GM19025 (cell line): ENCODE results near the gene B4GALT5.
"Not testable (repeated sequence)": the region's sequence is repeated elsewhere in the genome, so short reads cannot be mapped to it uniquely, and the experiment has no call there.

ENCODE experiments used
- ATAC-seq: cut with Tn5 transposase; IDR thresholded peaks from one replicate; pipeline ENCODE4 v1.9.1; 2021; ENCODE audit warnings: mild to moderate bottlenecking, low read depth, moderate library complexity; ENCODE audit not compliant: unreplicated experiment

The B4GALT5 gene, protein sequence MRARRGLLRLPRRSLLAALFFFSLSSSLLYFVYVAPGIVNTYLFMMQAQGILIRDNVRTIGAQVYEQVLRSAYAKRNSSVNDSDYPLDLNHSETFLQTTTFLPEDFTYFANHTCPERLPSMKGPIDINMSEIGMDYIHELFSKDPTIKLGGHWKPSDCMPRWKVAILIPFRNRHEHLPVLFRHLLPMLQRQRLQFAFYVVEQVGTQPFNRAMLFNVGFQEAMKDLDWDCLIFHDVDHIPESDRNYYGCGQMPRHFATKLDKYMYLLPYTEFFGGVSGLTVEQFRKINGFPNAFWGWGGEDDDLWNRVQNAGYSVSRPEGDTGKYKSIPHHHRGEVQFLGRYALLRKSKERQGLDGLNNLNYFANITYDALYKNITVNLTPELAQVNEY

DNA sequence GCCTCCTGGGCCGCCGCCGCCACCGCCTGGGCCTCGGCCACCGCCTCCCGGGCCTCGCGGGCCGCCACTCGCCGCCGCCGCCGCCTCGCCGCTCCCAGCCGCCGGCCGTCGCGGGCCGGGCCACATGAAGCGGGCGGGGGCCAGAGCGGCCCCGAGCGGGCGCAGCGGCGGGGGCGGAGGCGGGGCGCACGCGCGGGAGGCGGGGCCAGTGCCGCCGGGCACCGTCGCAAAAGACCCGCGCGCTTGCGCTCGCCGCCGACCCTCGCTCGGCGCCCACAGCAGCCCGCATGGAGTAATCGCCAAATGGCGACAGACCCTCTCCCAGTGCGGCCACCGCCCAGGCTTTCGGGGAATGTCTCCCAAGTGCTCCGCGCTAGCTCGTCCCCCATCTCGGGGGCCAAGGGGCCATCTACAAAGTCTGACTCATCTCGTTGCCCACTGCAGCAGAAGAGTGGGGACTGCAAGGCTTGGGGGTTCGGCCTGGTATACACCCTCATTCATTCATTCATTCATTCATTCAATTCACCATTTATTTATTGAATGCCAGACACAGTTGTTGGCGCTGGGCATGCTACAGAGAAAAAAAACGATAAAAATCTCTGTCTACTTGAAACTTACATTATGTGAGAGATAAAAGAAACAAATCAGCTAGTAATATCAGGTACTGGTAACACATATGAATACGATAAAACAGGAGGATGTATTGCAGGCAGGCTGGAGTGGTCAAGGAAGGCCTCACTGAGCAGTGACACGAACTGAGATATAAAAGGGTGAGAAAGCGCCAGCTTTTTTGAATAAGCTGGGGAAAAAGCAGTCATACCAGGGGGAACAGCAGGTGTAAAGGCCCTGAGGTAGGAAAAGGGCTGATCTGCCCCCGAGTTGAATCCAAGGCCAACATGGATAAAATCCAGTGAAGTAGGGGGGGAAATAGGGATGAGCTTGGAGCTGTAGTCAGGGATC, at the start of gene B4GALT5:
Gene B4GALT5 (minus strand): TSS at position 126 of the 960 bp plus-strand sequence. CDS start 188 bp downstream, outside the sequence.
- ATAC-seq: peak; percentile 84

GRCh38 chr20:49762940-49763766, 49.5 kb upstream of the B4GALT5 start:
- no peak for ATAC-seq

GRCh38 chr20:49761888-49762287, 48.2 kb upstream of the B4GALT5 start:
- not testable (repeated sequence) for ATAC-seq

DNA sequence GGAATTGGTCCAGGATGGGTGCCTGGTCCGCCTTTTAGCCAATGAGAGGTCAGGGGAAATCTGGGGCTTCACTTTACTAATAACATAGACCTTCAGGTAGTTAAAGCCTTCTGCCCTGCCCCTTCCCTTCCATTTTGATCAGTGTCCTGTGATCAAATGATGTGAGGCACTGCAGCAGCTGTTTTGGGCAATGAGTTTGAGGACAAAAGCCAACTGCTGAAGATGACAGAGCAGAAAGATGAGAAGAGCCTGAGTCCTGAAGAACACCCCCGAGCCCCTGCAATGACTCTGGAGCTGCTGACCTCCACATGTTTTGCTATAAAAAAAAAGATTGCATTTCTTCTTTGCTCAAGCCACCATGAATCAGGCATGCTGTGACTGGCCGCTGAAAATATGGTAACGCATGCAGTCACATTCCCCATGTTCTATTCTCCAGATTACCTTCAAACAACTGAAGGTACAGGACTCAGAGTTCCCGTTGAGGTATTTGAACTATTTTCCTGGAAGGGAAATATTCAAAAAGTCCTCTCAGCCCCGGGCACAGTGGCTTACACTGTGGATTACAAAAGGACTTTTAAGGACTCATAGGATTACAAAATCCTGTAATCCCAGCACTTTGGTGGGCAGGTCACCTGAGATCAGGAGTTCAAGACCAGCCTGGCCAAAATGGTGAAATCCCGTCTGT, 45.7 kb upstream of the B4GALT5 start:
- ATAC-seq: no peak

- ATAC-seq: no peak
Observed at GRCh38 chr20:49758781-49759180, 45.1 kb upstream of the B4GALT5 start.

GRCh38 chr20:49757597-49757996, 43.9 kb upstream of the B4GALT5 start:
- no peak for ATAC-seq

DNA sequence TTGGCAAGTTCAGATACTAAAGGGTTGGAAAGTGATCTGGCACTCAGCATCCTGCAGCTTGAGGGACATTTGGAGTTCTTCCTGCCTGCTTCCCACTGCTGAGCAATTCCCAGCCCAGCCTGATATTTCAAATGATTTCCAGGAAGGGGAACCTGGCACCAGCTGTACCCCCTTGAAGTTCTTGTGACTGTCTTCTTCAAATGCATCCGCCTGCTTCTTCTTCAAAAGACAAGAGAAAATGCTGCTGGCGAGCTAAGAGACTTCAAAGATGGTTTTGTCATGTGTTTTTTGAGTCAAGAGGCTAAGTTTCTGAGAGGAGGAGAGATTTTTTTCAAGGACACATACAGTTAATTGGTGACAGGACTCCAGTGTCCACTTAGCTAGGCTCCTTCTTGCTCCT, 42.6 kb upstream of the B4GALT5 start:
- no peak for ATAC-seq

- no peak for ATAC-seq
Observed at GRCh38 chr20:49754596-49754995, 40.9 kb upstream of the B4GALT5 start.

- no peak for ATAC-seq
Observed at GRCh38 chr20:49753133-49753532, 39.5 kb upstream of the B4GALT5 start.

- no peak for ATAC-seq
Observed at GRCh38 chr20:49752201-49752903, 38.7 kb upstream of the B4GALT5 start.

- no peak for ATAC-seq
Observed at GRCh38 chr20:49751397-49751736, 37.7 kb upstream of the B4GALT5 start.

DNA sequence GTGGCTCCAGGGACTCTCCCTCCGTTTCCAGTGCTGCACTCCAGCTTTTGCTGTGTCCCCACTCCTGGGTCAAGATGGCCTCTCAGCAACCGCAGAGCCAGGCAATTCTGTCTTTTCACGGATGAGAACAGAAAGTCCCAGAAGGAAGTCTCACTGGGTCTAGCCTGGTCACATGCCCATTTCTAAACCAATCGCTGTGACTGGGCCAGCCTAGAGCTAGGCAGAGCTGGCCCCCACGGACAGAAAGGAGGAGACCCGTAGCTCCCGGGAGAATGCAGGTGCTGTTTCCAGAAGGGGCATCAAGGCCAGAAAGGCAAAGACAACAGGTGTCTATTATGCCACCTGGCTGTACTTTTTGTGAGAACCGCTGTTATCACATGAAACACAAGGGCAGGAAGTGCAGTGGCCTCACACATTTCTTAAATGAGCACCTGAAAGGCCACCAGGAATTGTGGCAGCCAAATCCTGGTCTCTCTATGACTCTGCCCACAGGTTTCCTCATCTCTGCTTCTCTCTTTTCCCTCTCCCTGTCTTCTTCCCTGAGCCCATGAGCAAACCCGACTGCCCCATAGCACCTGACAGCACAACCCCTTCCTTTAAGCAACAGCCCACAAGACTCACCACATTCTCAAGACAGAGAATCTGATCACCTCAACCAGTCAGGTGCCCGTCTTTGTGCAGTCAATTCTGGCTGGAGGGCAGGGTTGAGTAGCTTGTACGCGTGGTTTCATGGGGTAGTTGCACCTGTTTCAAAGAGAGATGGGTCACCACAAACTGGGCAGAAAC, 37.1 kb upstream of the B4GALT5 start:
- ATAC-seq: peak; percentile 62

DNA sequence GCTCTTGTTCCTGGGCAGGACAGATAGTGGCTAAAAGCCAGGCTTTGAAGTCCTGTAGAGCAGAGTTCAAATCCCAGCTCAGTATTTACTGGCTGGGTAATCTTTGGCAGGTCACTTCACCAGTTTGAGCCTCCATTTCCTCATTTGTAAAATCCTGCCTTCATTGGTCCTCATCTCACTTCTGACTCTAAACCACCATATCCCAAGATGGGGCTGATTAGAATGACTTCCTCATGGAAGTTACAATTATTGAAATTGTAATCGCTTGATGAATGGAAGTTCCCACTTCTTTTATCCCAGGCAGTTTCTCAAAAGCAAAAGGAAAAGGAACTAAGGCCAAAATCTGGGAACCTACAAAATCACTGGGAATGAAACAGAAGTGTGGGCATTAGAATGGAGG, 35.9 kb upstream of the B4GALT5 start:
- ATAC-seq: no peak

- ATAC-seq: no peak
Observed at GRCh38 chr20:49748525-49748838, 34.8 kb upstream of the B4GALT5 start.

- ATAC-seq: no peak
Observed at GRCh38 chr20:49747707-49748524, 34.2 kb upstream of the B4GALT5 start.

DNA sequence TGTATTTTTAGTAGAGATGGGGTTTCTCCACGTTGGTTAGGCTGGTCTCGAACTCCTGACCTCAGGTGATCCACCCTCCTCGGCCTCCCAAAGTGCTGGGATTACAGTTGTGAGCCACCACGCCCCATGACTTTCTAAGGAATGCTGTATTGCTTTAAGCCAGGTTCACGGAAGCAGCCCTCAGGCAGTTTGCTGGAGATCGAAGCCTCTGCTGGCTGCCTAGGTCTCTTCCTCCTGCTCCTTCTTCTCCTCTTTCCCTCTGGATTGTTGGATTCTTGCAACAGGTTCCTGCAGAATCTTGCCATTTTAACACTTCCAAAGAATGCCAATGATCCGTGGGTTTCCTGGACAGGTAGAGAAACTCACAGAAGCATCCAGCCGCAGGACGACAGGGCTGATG, 29.3 kb upstream of the B4GALT5 start:
- no peak for ATAC-seq

DNA sequence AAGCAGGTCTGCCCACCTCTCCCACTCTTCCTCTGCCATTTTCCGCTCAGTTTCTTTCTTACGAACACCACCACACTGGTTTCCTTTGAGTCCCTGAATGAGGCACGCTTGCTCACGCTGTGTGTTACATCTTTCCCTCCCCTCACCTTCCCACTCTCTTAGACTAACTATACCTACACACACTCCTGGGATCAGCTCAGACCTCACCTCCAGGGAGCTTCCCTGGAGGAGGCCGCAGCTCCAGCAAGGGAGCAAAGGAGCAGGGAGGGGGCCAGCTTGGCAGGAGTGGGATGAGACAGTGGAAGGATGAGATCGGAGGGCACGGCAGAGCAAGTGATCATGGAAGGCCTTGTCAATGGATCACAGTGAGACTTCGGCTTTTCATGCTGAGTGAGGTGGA, 28.3 kb upstream of the B4GALT5 start:
- ATAC-seq: no peak

DNA sequence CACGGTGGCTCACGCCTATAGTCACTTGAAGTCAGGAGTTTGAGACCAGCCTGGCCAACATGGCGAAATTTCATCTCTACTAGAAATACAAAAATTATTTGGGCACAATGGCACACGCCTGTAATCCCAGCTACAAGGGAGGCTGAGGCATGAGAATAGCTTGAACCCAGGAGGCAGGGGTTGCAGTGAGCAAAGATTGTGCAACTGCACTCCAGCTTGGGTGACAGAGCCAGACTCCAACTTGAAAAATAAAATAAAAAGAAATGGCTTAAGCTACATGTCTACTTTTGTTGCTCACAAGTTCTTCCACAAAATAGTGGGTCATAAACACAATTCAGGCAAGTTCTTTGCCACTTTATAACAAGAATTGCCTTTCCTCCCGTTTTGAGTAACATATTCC, 27.1 kb upstream of the B4GALT5 start:
- no peak for ATAC-seq
